ENCODE results near the gene HTR6. TPM values are rescaled to one million over a fixed set of nuclear protein-coding genes. Genes with fewer than 3 reads are reported as not detected.

Gene HTR6
- total RNA-seq, 1 donor from 2014 or later = not detected

GRCh38 chr1:19684677-19685076, 20.0 kb downstream of the HTR6 start:
- no peaks in the 10 kb centered on the region for H3K4me1 ChIP-seq
- no peak for TF ChIP-seq CTCF (IDR thresholded peaks at IDR 0.05)
- no peaks in the 10 kb centered on the region for H3K9me3 ChIP-seq
- no peaks in the 10 kb centered on the region for H3K27me3 ChIP-seq (ENCODE audit: low read depth)
- H3K27ac ChIP-seq = no peak overlapping the region
- no peak for ATAC-seq
- no peak for DNase-seq
- intact Hi-C loops (cut with DNase I) = no loop called here
- H3K4me3 ChIP-seq = no peak overlapping the region
- H3K36me3 ChIP-seq = peaks cover 36% of the 10 kb centered on the region

GRCh38 chr1:19685994-19686393, 21.3 kb downstream of the HTR6 start:
- H3K27ac ChIP-seq = no peak overlapping the region
- no peaks in the 10 kb centered on the region for H3K9me3 ChIP-seq
- no peak overlapping the region for H3K4me3 ChIP-seq
- no peak for DNase-seq
- ATAC-seq = no peak
- intact Hi-C loops (cut with DNase I) = no loop called here
- no peaks in the 10 kb centered on the region for H3K27me3 ChIP-seq (ENCODE audit: low read depth)
- TF ChIP-seq CTCF (IDR thresholded peaks at IDR 0.05) = no peak
- H3K36me3 ChIP-seq = peaks cover 36% of the 10 kb centered on the region
- no peaks in the 10 kb centered on the region for H3K4me1 ChIP-seq

- no peaks in the 10 kb centered on the region for H3K4me1 ChIP-seq
- DNase-seq (no peak), ATAC-seq (no peak)
- H3K36me3 ChIP-seq = peaks cover 35% of the 10 kb centered on the region
- H3K27ac ChIP-seq = no peak overlapping the region
- no peak overlapping the region for H3K4me3 ChIP-seq
- TF ChIP-seq CTCF (IDR thresholded peaks at IDR 0.05) = no peak
- no peaks in the 10 kb centered on the region for H3K9me3 ChIP-seq
- intact Hi-C loops (cut with DNase I) = no loop called here
- no peaks in the 10 kb centered on the region for H3K27me3 ChIP-seq (ENCODE audit: low read depth)
These were observed 22.7 kb downstream of the HTR6 start for GRCh38 chr1:19687414-19687813.

GRCh38 chr1:19688041-19688842, 23.6 kb downstream of the HTR6 start:
- ATAC-seq (peak; percentile 24 to 41), DNase-seq (no peak)
- intact Hi-C loops (cut with DNase I) = no loop called here

GRCh38 chr1:19689085-19689757, 24.5 kb downstream of the HTR6 start:
- intact Hi-C loops (cut with DNase I) = no loop called here
- ATAC-seq (no peak), DNase-seq (no peak)
- Histone ChIP-seq H3K4me1 (no peaks in the 10 kb centered on the region), H3K4me3 (no peak overlapping the region), H3K36me3 (peaks cover 37% of the 10 kb centered on the region), H3K27ac (no peak overlapping the region), H3K27me3 (ENCODE audit: low read depth) (no peaks in the 10 kb centered on the region), H3K9me3 (no peaks in the 10 kb centered on the region)
- TF ChIP-seq CTCF (IDR thresholded peaks at IDR 0.05) = no peak

More at GRCh38 chr1:19688041-19688842, 23.6 kb downstream of the HTR6 start:
- no peaks in the 10 kb centered on the region for H3K4me1 ChIP-seq
- peaks cover 28% of the 10 kb centered on the region for H3K36me3 ChIP-seq
- TF ChIP-seq CTCF (IDR thresholded peaks at IDR 0.05) = no peak
- H3K9me3 ChIP-seq = no peaks in the 10 kb centered on the region
- H3K27ac ChIP-seq = no peak overlapping the region
- H3K4me3 ChIP-seq = no peak overlapping the region
- no peaks in the 10 kb centered on the region for H3K27me3 ChIP-seq (ENCODE audit: low read depth)

All from lower lobe of right lung (tissue), 2 donors.